ENCODE measurements around the gene RPL39.
"Not testable (repeated sequence)": the region's sequence is repeated elsewhere in the genome, so short reads cannot be mapped to it uniquely, and the experiment has no call there.

The RPL39 gene

GRCh38 chrX:119757979-119758730 lies 33.3 kb downstream of the RPL39 start, which contains the start of gene SOWAHD:
Gene SOWAHD, plus strand, starts transcription at chrX:119758588. Its CDS starts 80 bp downstream, at chrX:119758668.
- DNase-seq = peak; percentile 34
- Mint-ChIP-seq H3K36me3 (peaks cover 3 to 5% of the 10 kb centered on the region in 2 donors), H3K4me3 (peak within 1 kb of the TSS; percentile 85 to 90), H3K27me3 (no peaks in the 10 kb centered on the region), H3K9me3 (no peaks in the 10 kb centered on the region), H3K4me1 (peaks cover 44 to 67% of the 10 kb centered on the region in 2 donors), H3K27ac (peak within 1 kb of the TSS; percentile 92)
- peak in 1 of 2 donors; percentile 13 for ATAC-seq (replicated peaks)

GRCh38 chrX:119757646-119757978 lies 33.8 kb downstream of the RPL39 start:
- Mint-ChIP-seq H3K27ac (peak overlapping the region; percentile 31), H3K4me3 (peak overlapping the region; percentile 77 to 90), H3K27me3 (no peaks in the 10 kb centered on the region), H3K9me3 (no peaks in the 10 kb centered on the region), H3K36me3 (peaks cover 1 to 3% of the 10 kb centered on the region in 2 donors), H3K4me1 (peaks cover 39 to 62% of the 10 kb centered on the region in 2 donors)
- DNase-seq (no peak), ATAC-seq (replicated peaks) (no peak)

DNA sequence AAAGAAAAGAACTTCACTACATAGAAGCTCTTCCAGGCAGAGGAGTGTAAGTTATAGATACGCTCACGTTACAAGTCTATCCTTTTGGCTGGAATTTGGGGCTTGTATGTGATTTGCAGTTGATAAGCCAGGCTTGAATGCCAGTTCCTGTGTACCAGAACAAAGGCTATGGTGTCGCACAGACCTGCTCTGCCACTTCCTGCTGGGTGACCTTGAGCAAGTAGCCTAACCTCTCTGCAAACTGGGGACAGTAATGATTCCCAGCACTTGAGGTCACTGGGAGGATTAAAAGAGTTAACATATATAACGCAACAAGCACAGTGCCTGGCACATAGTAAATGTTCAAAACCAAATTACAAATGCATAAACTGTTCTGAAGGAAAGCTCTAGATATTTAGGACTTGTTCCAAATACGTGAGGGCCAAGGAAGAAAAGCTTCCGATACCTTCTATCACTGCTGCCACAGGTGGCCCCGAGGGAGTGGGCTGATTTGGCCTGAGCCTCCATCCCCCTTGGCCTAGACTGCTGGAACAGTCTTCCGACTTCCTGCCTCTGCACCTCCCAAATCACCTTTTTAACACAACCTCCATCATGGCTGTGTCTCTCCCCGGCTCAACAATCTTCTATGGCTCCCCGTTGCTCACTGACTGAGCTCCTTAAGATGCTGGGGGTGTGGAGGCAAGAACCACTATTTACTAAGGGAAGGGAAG lies 34.3 kb downstream of the RPL39 start:
- Mint-ChIP-seq H3K9me3 (no peaks in the 10 kb centered on the region), H3K27ac (peak overlapping the region; percentile 96), H3K27me3 (no peaks in the 10 kb centered on the region), H3K36me3 (peaks cover 1 to 3% of the 10 kb centered on the region in 2 donors), H3K4me3 (peak overlapping the region; percentile 77 to 90), H3K4me1 (peaks cover 35 to 58% of the 10 kb centered on the region in 2 donors)
- DNase-seq = no peak
- no peak for ATAC-seq (replicated peaks)

GRCh38 chrX:119755981-119756533 lies 35.4 kb downstream of the RPL39 start:
- DNase-seq (peak; percentile 51), ATAC-seq (replicated peaks) (peak; percentile 65 to 68)
- Mint-ChIP-seq H3K4me1 (peaks cover 35 to 52% of the 10 kb centered on the region in 2 donors), H3K27me3 (no peaks in the 10 kb centered on the region), H3K27ac (peak overlapping the region; percentile 96), H3K36me3 (peaks cover 0 to 3% of the 10 kb centered on the region in 2 donors), H3K4me3 (peak overlapping the region; percentile 60 to 71), H3K9me3 (no peaks in the 10 kb centered on the region)

DNA sequence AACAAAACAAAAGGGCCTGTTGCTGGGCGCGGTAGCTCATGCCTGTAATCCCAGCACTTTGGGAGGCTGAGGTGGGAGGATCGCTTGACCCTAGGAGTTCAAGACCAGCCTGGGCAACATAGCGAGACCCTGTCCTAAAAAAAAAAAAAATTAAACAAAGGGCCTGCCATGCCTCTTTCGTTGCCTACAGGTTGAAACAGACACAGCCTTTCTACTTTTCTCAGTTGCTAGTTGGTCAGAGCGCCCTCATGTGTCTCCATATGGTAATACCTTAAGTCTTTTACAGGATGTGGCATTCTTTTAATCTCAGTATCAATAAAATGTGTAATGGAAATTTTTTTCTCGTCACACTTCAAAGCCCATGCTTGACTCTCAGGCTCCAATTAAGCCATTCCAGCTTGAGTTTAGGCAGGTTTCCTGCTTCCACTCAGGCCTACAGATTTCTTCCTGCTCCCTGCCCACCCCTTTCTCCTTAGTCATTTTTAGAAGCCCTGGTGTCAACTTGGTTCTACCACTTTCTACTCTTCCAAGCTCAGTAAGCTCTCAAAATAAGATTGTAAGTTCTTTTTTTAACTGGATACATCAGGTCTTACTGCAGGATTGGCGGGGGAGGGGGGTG lies 37.7 kb downstream of the RPL39 start:
- Mint-ChIP-seq H3K4me3 (no peak overlapping the region), H3K9me3 (no peaks in the 10 kb centered on the region), H3K27me3 (no peaks in the 10 kb centered on the region), H3K36me3 (no peaks in the 10 kb centered on the region), H3K27ac (peak overlapping the region; percentile 91), H3K4me1 (peaks cover 27 to 45% of the 10 kb centered on the region in 2 donors)
- DNase-seq (no peak), ATAC-seq (replicated peaks) (peak in 1 of 2 donors; percentile 15)

- Mint-ChIP-seq H3K4me3 (no peak overlapping the region), H3K36me3 (no peaks in the 10 kb centered on the region), H3K27ac (peak overlapping the region; percentile 37), H3K9me3 (no peaks in the 10 kb centered on the region), H3K27me3 (no peaks in the 10 kb centered on the region), H3K4me1 (peaks cover 27 to 44% of the 10 kb centered on the region in 2 donors)
- ATAC-seq (replicated peaks) (no peak), DNase-seq (no peak)
These were observed 38.4 kb downstream of the RPL39 start for GRCh38 chrX:119753001-119753400.

GRCh38 chrX:119750751-119751150 lies 40.7 kb downstream of the RPL39 start:
- not testable (repeated sequence) for H3K9me3 Mint-ChIP-seq; H3K27me3 Mint-ChIP-seq; H3K36me3 Mint-ChIP-seq; H3K27ac Mint-ChIP-seq; DNase-seq; H3K4me3 Mint-ChIP-seq; ATAC-seq (replicated peaks)
- peaks cover 7 to 22% of the 10 kb centered on the region in 2 donors for H3K4me1 Mint-ChIP-seq

GRCh38 chrX:119750131-119750530 lies 41.3 kb downstream of the RPL39 start:
- DNase-seq; H3K27me3 Mint-ChIP-seq; H3K9me3 Mint-ChIP-seq; H3K36me3 Mint-ChIP-seq; H3K4me3 Mint-ChIP-seq; ATAC-seq (replicated peaks); H3K27ac Mint-ChIP-seq: not testable (repeated sequence)
- H3K4me1 Mint-ChIP-seq = peaks cover 6 to 16% of the 10 kb centered on the region in 2 donors

GRCh38 chrX:119745283-119745848 lies 46.1 kb downstream of the RPL39 start:
- Mint-ChIP-seq H3K27me3 (no peaks in the 10 kb centered on the region), H3K4me3 (no peak overlapping the region)

DNA sequence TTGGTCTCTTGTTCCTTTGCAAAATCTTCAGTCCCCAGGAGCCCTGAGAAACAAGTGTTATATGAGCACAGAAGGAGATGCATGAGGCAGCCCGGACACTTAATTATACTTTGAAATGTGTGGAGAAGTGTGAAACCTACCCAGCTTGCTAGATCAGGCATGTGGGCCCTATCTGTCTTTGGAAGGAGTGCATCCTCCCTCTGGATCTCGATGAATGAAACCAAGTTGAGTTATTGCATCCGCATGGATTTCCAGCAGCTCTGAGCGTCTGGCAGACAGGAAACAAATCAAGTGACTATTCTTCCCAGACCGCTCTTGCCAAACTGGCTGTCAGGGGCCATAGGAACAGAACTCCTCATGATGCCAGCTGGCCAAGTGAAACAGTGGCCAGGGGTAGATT lies 52.7 kb downstream of the RPL39 start:
- ATAC-seq (replicated peaks) (no peak), DNase-seq (no peak)
- peaks cover 0 to 9% of the 10 kb centered on the region in 2 donors for H3K27me3 Mint-ChIP-seq
- no peaks in the 10 kb centered on the region for H3K9me3 Mint-ChIP-seq
- peaks cover 0 to 4% of the 10 kb centered on the region in 2 donors for H3K4me1 Mint-ChIP-seq
- H3K4me3 Mint-ChIP-seq = no peak overlapping the region
- H3K36me3 Mint-ChIP-seq = no peaks in the 10 kb centered on the region
- no peak overlapping the region for H3K27ac Mint-ChIP-seq

More at GRCh38 chrX:119745283-119745848, 46.1 kb downstream of the RPL39 start:
- H3K9me3 Mint-ChIP-seq = no peaks in the 10 kb centered on the region
- ATAC-seq (replicated peaks) (no peak), DNase-seq (no peak)
- H3K36me3 Mint-ChIP-seq = no peaks in the 10 kb centered on the region
- H3K4me1 Mint-ChIP-seq = no peaks in the 10 kb centered on the region
- H3K27ac Mint-ChIP-seq = no peak overlapping the region

All from stimulated activated naive B cell treated with anti-CD40 and anti-IgM and Interleukin-4, amounts not matched to agents 10 μg/mL and 1 μg/mL and 100 μg/mL, for 72 hours (primary cell).